ENCODE measurements around the gene UBA7.

UBA7 gene

DNA sequence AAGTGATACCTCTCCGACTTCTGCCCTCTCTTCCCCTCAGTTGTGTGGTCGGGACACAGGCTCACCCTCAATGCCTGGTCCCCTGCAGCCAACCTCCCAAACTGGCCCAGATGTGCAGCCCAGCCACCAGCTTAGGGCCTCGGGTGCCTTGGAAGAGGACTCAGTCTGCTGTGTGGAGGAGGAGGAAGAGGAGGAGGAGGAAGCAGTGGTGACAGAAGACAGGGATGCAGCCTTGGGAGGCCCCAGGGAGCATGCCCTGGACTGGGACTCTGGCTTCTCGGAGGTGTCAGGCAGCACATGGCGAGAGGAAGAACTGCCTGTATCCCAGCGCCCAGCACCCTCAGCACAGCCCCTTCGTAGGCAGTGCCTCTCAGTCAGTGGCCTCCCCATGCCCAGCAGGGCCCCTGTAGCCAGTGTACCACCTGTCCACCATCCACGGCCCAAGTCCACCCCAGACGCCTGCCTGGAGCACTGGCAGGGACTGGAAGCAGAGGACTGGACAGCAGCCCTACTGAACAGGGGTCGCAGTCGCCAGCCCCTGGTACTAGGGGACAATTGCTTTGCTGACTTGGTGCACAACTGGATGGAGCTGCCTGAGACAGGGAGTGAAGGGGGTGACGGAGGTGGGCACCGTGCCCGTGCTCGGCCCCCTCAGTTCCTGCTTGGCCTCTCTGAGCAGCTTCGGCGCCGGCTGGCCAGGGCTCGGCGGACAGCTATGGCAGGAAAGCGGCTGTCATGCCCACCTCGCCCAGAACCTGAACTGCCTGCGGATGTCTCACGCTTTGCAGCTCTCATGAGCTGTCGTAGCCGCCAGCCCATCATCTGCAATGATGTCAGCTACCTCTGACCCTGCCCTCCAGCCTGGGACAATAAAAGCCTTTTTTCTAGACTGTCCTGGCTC, 9.4 kb downstream of the UBA7 start:
- peak overlapping the region; percentile 72 to 75 for H3K4ac ChIP-seq (ENCODE audit: low read depth in 1 of 2, low read length in 2 of 2)
- H3K36me3 ChIP-seq (ENCODE audit: control insufficient read depth in 1 of 2, insufficient read depth in 2 of 2, low read depth in 1 of 2, low read length in 2 of 2) = peaks cover 3 to 18% of the 10 kb centered on the region in 2 experiments
- peaks cover 12% of the 10 kb centered on the region for H3K4me1 ChIP-seq (ENCODE audit: control insufficient read depth, insufficient read depth, low read depth, low read length)

GRCh38 chr3:49803465-49804140, 10.2 kb downstream of the UBA7 start:
- H3K9me3 ChIP-seq (ENCODE audit: control insufficient read depth, low read length) = no peaks in the 10 kb centered on the region
- peak overlapping the region; percentile 91 for H3K4me2 ChIP-seq (ENCODE audit: low read length, poor library complexity, severe bottlenecking)
- H3K4me3 ChIP-seq (ENCODE audit: insufficient read depth in 1 of 2, low read depth in 1 of 2, low read length in 2 of 2) = peak overlapping the region; percentile 75 to 91
- H3K23ac ChIP-seq (ENCODE audit: low read length in 2 of 2) = peak overlapping the region in 1 of 2 experiments; percentile 56
- peak overlapping the region; percentile 77 for H4K91ac ChIP-seq (ENCODE audit: low read length)
- peak overlapping the region; percentile 85 for H2BK15ac ChIP-seq (ENCODE audit: low read depth, poor library complexity, severe bottlenecking)
- H4K8ac ChIP-seq (ENCODE audit: low read length) = peak overlapping the region; percentile 88
- H2BK5ac ChIP-seq (ENCODE audit: low read depth, low read length, poor library complexity, severe bottlenecking) = no peak overlapping the region
- peak overlapping the region; percentile 29 for H2AFZ ChIP-seq (ENCODE audit: low read depth, low read length)
- peaks cover 13% of the 10 kb centered on the region for H3K4me1 ChIP-seq (ENCODE audit: control insufficient read depth, insufficient read depth, low read depth, low read length)
- no peaks in the 10 kb centered on the region for H3K79me1 ChIP-seq (replicated peaks; ENCODE audit: low read length, poor library complexity, severe bottlenecking)
- H3K27me3 ChIP-seq (ENCODE audit: control insufficient read depth in 1 of 2, insufficient read depth in 1 of 2, low read length in 2 of 2) = peaks cover 0 to 23% of the 10 kb centered on the region in 2 experiments
- no peak overlapping the region for H2AK5ac ChIP-seq (ENCODE audit: low read length, severe bottlenecking)
- peak overlapping the region; percentile 96 for H3K9ac ChIP-seq (ENCODE audit: low read length)
- WGBS = 4% methylated on average over 32 of the region's 41 CpGs
- H3K18ac ChIP-seq (ENCODE audit: low read depth in 1 of 2, low read length in 2 of 2) = peak overlapping the region; percentile 92 to 99
- DNase-seq = no peak
- H3K14ac ChIP-seq (ENCODE audit: low read length in 2 of 2) = peak overlapping the region in 1 of 2 experiments; percentile 97
- H3K4ac ChIP-seq (ENCODE audit: low read depth in 1 of 2, low read length in 2 of 2) = peak overlapping the region; percentile 75 to 90
- H2BK120ac ChIP-seq (ENCODE audit: low read depth, low read length) = peak overlapping the region; percentile 51
- H3K36me3 ChIP-seq (ENCODE audit: control insufficient read depth in 1 of 2, insufficient read depth in 2 of 2, low read depth in 1 of 2, low read length in 2 of 2) = peaks cover 3 to 10% of the 10 kb centered on the region in 2 experiments
- H2BK12ac ChIP-seq (ENCODE audit: low read length in 2 of 2) = peak overlapping the region; percentile 33 to 82
- H3K27ac ChIP-seq (ENCODE audit: low read length, poor library complexity, severe bottlenecking) = no peak overlapping the region

More for the DNA sequence above, 9.4 kb downstream of the UBA7 start:
- no peak overlapping the region for H3K4me2 ChIP-seq (ENCODE audit: low read length, poor library complexity, severe bottlenecking)
- DNase-seq = no peak
- peak overlapping the region in 1 of 2 experiments; percentile 56 for H3K23ac ChIP-seq (ENCODE audit: low read length in 2 of 2)
- peak overlapping the region; percentile 85 for H2BK15ac ChIP-seq (ENCODE audit: low read depth, poor library complexity, severe bottlenecking)
- peaks cover 0 to 23% of the 10 kb centered on the region in 2 experiments for H3K27me3 ChIP-seq (ENCODE audit: control insufficient read depth in 1 of 2, insufficient read depth in 1 of 2, low read length in 2 of 2)
- H4K8ac ChIP-seq (ENCODE audit: low read length) = peak overlapping the region; percentile 88
- peak overlapping the region; percentile 96 for H3K9ac ChIP-seq (ENCODE audit: low read length)
- H3K18ac ChIP-seq (ENCODE audit: low read depth in 1 of 2, low read length in 2 of 2) = peak overlapping the region; percentile 92 to 99
- no peak overlapping the region for H2BK5ac ChIP-seq (ENCODE audit: low read depth, low read length, poor library complexity, severe bottlenecking)
- H2AK5ac ChIP-seq (ENCODE audit: low read length, severe bottlenecking) = no peak overlapping the region
- WGBS = 66% methylated on average over 26 of the region's 26 CpGs
- H3K79me1 ChIP-seq (replicated peaks; ENCODE audit: low read length, poor library complexity, severe bottlenecking) = no peaks in the 10 kb centered on the region
- peak overlapping the region; percentile 51 for H2BK120ac ChIP-seq (ENCODE audit: low read depth, low read length)
- H3K4me3 ChIP-seq (ENCODE audit: insufficient read depth in 1 of 2, low read depth in 1 of 2, low read length in 2 of 2) = peak overlapping the region in 1 of 2 experiments; percentile 91
- no peak overlapping the region for H3K27ac ChIP-seq (ENCODE audit: low read length, poor library complexity, severe bottlenecking)
- peak overlapping the region in 1 of 2 experiments; percentile 97 for H3K14ac ChIP-seq (ENCODE audit: low read length in 2 of 2)
- peak overlapping the region; percentile 77 for H4K91ac ChIP-seq (ENCODE audit: low read length)
- peak overlapping the region; percentile 33 to 82 for H2BK12ac ChIP-seq (ENCODE audit: low read length in 2 of 2)
- H3K9me3 ChIP-seq (ENCODE audit: control insufficient read depth, low read length) = no peaks in the 10 kb centered on the region
- no peak overlapping the region for H2AFZ ChIP-seq (ENCODE audit: low read depth, low read length)

- Histone ChIP-seq H3K36me3 (ENCODE audit: control insufficient read depth in 1 of 2, insufficient read depth in 2 of 2, low read depth in 1 of 2, low read length in 2 of 2) (peaks cover 3 to 7% of the 10 kb centered on the region in 2 experiments), H3K9me3 (ENCODE audit: control insufficient read depth, low read length) (no peaks in the 10 kb centered on the region), H4K91ac (ENCODE audit: low read length) (peak within 1 kb of the TSS; percentile 95), H3K79me1 (replicated peaks; ENCODE audit: low read length, poor library complexity, severe bottlenecking) (no peaks in the 10 kb centered on the region), H3K4ac (ENCODE audit: low read depth in 1 of 2, low read length in 2 of 2) (peak within 1 kb of the TSS; percentile 75 to 90), H3K4me1 (ENCODE audit: control insufficient read depth, insufficient read depth, low read depth, low read length) (peaks cover 13% of the 10 kb centered on the region), H2BK12ac (ENCODE audit: low read length in 2 of 2) (peak within 1 kb of the TSS; percentile 82), H2AK5ac (ENCODE audit: low read length, severe bottlenecking) (no peak within 1 kb of the TSS), H3K4me3 (ENCODE audit: insufficient read depth in 1 of 2, low read depth in 1 of 2, low read length in 2 of 2) (peak within 1 kb of the TSS; percentile 75 to 91), H4K8ac (ENCODE audit: low read length) (peak within 1 kb of the TSS; percentile 98), H3K27me3 (ENCODE audit: control insufficient read depth in 1 of 2, insufficient read depth in 1 of 2, low read length in 2 of 2) (peaks cover 0 to 23% of the 10 kb centered on the region in 2 experiments), H3K14ac (ENCODE audit: low read length in 2 of 2) (peak within 1 kb of the TSS in 1 of 2 experiments; percentile 97), H2BK5ac (ENCODE audit: low read depth, low read length, poor library complexity, severe bottlenecking) (no peak within 1 kb of the TSS), H3K4me2 (ENCODE audit: low read length, poor library complexity, severe bottlenecking) (peak within 1 kb of the TSS; percentile 91), H3K23ac (ENCODE audit: low read length in 2 of 2) (peak within 1 kb of the TSS in 1 of 2 experiments; percentile 56), H2BK120ac (ENCODE audit: low read depth, low read length) (peak within 1 kb of the TSS; percentile 91), H3K9ac (ENCODE audit: low read length) (peak within 1 kb of the TSS; percentile 96), H3K18ac (ENCODE audit: low read depth in 1 of 2, low read length in 2 of 2) (peak within 1 kb of the TSS; percentile 97 to 99), H2BK15ac (ENCODE audit: low read depth, poor library complexity, severe bottlenecking) (peak within 1 kb of the TSS; percentile 85), H3K27ac (ENCODE audit: low read length, poor library complexity, severe bottlenecking) (peak within 1 kb of the TSS; percentile 9), H2AFZ (ENCODE audit: low read depth, low read length) (peak within 1 kb of the TSS; percentile 98)
- WGBS = under 1% methylated on average over 65 of the region's 71 CpGs
- DNase-seq = peak; percentile 86
Measured at GRCh38 chr3:49802719-49803464, 10.9 kb downstream of the UBA7 start, which contains the start of gene INKA1. INKA1 (plus strand) TSS chr3:49803261; CDS start chr3:49803393, 132 bp downstream.
